OCI-LY3 (cell line): ENCODE measurements around the gene NSG1.

Experiments
- EZH2phosphoT487 ChIP-seq: fragments of 200-600 bp; shearing (Covaris generic); IDR thresholded peaks from 2 replicates; pipeline ENCODE4 v1.6.1; 2018; ENCODE audit warnings: antibody characterized with exemption, mixed run types, low read depth
- TF ChIP-seq, protein P1 (sequence below): fragments of 200-600, 300-600 bp; sonication (generic); IDR thresholded peaks from 2 replicates; pipeline ENCODE4 v1.5.1; 2014; ENCODE audit warnings: antibody characterized with exemption, low read length, low read depth

DNA sequence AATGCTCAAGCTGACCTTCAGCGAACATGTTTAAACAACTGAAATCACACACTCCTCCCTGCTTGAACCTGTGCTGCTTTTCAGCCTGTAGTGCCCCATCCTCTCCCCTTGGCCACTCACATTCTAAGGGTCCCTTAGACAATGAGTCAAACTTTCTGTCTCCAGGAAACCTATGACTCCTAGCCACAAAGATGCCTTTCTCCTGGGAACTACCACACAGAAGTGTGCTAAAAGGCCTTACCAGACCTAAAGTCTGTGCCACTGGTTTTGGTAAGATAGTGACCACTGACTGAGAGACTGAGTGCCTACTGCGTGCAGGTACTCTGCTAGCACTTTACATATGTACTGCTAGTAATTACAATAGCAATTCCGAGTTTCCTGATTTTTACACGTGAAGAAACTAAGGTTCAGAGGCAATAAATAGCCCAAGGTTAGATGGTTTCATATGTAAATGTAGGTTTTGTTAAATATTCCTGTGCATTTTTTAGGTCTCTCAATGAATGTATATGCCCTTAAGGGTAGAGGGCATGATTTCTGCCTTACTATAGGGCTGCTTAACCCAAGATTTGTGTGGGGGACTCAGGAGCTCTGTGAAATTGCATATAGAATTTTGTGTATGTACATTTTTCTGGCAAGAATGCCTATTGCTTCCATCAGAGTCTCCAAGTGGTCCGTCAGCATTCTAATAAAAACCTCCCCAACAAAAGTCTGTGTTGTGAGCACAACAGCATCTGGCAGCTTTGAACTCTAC lies 71.1 kb downstream of the NSG1 start:
- TF ChIP-seq, protein P1, sequence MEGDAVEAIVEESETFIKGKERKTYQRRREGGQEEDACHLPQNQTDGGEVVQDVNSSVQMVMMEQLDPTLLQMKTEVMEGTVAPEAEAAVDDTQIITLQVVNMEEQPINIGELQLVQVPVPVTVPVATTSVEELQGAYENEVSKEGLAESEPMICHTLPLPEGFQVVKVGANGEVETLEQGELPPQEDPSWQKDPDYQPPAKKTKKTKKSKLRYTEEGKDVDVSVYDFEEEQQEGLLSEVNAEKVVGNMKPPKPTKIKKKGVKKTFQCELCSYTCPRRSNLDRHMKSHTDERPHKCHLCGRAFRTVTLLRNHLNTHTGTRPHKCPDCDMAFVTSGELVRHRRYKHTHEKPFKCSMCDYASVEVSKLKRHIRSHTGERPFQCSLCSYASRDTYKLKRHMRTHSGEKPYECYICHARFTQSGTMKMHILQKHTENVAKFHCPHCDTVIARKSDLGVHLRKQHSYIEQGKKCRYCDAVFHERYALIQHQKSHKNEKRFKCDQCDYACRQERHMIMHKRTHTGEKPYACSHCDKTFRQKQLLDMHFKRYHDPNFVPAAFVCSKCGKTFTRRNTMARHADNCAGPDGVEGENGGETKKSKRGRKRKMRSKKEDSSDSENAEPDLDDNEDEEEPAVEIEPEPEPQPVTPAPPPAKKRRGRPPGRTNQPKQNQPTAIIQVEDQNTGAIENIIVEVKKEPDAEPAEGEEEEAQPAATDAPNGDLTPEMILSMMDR = no peak
- TF ChIP-seq EZH2phosphoT487 = no peak
